ENCODE measurements around the gene LRRC8D. TPM values are rescaled to one million over a fixed set of nuclear protein-coding genes. Genes with fewer than 3 reads are reported as not detected.

Gene LRRC8D
- total and polyA plus RNA-seq, 9 of the 15 experiments (the other 6 are each of a cell fraction or from before 2014, with no cell fraction given) = 3.4 to 53.9 (median 15.9) TPM

GRCh38 chr1:89822999-89823628 is 2.3 kb downstream of the LRRC8D start (continued):
- TF ChIP-seq, protein P1, sequence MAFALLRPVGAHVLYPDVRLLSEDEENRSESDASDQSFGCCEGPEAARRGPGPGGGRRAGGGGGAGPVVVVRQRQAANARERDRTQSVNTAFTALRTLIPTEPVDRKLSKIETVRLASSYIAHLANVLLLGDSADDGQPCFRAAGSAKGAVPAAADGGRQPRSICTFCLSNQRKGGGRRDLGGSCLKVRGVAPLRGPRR (CRISPR knock-in tag; IDR thresholded peaks at IDR 0.05) = no peak
- TF ChIP-seq CREM (IDR thresholded peaks at IDR 0.05; ENCODE audit: low read depth) = no peak; the same call in 1 of the 2 replicates
- TF ChIP-seq ELF4 (CRISPR knock-in tag; IDR thresholded peaks at IDR 0.05) = no peak
- TF ChIP-seq FOXA1 (IDR thresholded peaks at IDR 0.05; ENCODE audit: borderline replicate concordance) = no peak
- no peak for TF ChIP-seq NELFE (IDR thresholded peaks at IDR 0.05; ENCODE audit: insufficient read depth, insufficient read length)
- TF ChIP-seq NR4A1 (CRISPR knock-in tag; IDR thresholded peaks at IDR 0.05) = no peak
- no peak for TF ChIP-seq NR4A1 (tag; IDR thresholded peaks at IDR 0.05)
- TF ChIP-seq ETV5 (CRISPR knock-in tag; IDR thresholded peaks at IDR 0.05; ENCODE audit: low read depth) = no peak
- peak in 1 of 2 experiments; percentile 19; a peak in 1 of 4 replicates for TF ChIP-seq FOXK2 (conservative IDR thresholded peaks at IDR 0.05 in 1 of 2, IDR thresholded peaks at IDR 0.05 in 1 of 2; ENCODE audit: low read depth in 2 of 2)
- no peak for TF ChIP-seq ARID3B (CRISPR knock-in tag; IDR thresholded peaks at IDR 0.05; ENCODE audit: borderline replicate concordance)
- no peak for TF ChIP-seq MTA2 (IDR thresholded peaks at IDR 0.05; ENCODE audit: low read depth)
- TF ChIP-seq COPS2 (conservative IDR thresholded peaks at IDR 0.05) = no peak
- TF ChIP-seq HNRNPLL (IDR thresholded peaks at IDR 0.05; ENCODE audit: low read depth, low read length, poor library complexity, severe bottlenecking) = no peak
- TF ChIP-seq BRCA1 (IDR thresholded peaks at IDR 0.05) = no peak
- no peak for TF ChIP-seq BRCA1 (CRISPR knock-in tag; IDR thresholded peaks at IDR 0.05)
- TF ChIP-seq SUPT5H (IDR thresholded peaks at IDR 0.05) = no peak
- no peak for TF ChIP-seq HMGXB4 (CRISPR knock-in tag; IDR thresholded peaks at IDR 0.05)
- TF ChIP-seq ZNF41 (CRISPR knock-in tag; conservative IDR thresholded peaks at IDR 0.05) = no peak
- peak; percentile 53 to 65; a peak in 3 of 4 replicates for TF ChIP-seq TRIM24 (IDR thresholded peaks at IDR 0.05)
- TF ChIP-seq GTF3C2 (IDR thresholded peaks at IDR 0.05; ENCODE audit: borderline replicate concordance, extremely low read depth, insufficient read length) = no peak
- TF ChIP-seq SMARCA5 (IDR thresholded peaks at IDR 0.05) = no peak
- TF ChIP-seq CREB3 (tag; conservative IDR thresholded peaks at IDR 0.05; ENCODE audit: low read depth) = no peak
- TF ChIP-seq ESRRB (CRISPR knock-in tag; IDR thresholded peaks at IDR 0.05; ENCODE audit: borderline replicate concordance) = no peak
